Activated CD4-positive, CD25-positive, alpha-beta regulatory T cell treated with anti-CD3 and anti-CD28 coated beads, Interleukin-2, amount 50 U/mL, for 16 hours (primary cell): ENCODE results near the gene REX1BD.

Source experiments
- DNase-seq: peaks from one replicate; pipeline ENCODE4 v3.0.0-alpha.2; 2020; ENCODE audit warnings: low read depth, low spot score

The REX1BD gene

GRCh38 chr19:18613589-18614234 lies 25.1 kb downstream of the REX1BD start:
- no peak for DNase-seq

- DNase-seq: no peak
Observed at GRCh38 chr19:18616023-18616422, 27.4 kb downstream of the REX1BD start.

- DNase-seq: no peak
Observed at GRCh38 chr19:18617562-18617961, 29.0 kb downstream of the REX1BD start.

GRCh38 chr19:18618236-18618635 lies 29.6 kb downstream of the REX1BD start:
- no peak for DNase-seq

DNA sequence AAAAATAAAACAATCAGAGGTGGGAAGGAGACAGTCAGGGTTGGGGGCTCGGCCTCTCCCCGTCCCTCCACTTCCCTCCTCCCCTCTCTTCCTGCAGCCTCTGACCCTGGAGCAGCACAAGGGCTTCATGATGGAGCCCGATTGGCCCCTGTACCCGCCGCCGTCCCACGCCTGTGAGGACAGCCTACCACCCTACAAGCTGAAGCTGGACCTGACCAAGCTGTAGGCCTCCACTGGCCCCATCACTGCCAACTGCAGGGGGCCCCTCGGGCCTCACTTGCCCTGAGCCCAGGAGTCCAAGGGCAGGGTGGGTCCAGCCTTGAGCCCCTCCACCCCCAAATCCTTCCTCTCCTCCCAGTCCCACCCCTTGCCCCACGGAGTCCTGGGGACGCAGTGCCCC lies 31.7 kb downstream of the REX1BD start:
- no peak for DNase-seq

DNA sequence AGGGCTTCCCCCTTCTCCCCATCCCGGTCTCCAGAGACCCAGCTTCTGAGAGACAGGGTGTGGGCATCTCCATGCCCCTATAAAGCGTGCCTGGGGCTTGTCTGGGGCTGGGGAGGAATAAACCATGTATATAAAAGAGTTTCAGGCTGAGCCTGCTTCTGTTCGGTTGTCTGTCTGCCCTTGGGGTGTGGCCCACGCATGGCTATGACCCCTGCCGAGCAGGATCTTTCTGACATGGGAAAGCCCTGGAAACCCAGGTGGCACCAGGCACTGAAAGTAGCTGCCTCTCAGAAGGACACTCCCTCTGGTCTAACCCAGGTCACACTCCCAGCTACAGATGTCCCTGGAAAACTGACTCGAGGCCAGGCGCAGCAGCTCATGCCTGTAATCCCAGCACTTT lies 32.3 kb downstream of the REX1BD start:
- DNase-seq: no peak

DNA sequence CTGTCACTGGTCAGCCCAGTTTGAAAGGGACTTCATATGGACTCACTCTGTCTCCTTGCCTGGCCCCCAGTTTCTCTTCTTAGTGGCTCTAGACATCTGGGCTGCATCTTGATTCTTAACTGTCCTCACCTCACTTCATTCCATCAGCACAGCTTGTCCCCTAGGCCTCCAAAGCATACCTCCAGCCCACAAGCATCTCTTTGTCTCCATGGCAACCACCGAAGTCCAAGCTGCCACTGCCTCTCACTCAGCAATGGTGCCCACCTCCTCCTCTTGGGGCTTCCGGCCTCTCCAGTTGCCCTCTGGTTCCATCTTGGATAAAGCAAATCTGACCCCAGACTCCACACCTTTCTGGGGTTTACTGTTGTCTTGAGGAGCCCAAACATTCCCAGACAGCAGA lies 38.3 kb downstream of the REX1BD start:
- no peak for DNase-seq

- DNase-seq: no peak
Observed at GRCh38 chr19:18629166-18630088, 40.8 kb downstream of the REX1BD start.

DNA sequence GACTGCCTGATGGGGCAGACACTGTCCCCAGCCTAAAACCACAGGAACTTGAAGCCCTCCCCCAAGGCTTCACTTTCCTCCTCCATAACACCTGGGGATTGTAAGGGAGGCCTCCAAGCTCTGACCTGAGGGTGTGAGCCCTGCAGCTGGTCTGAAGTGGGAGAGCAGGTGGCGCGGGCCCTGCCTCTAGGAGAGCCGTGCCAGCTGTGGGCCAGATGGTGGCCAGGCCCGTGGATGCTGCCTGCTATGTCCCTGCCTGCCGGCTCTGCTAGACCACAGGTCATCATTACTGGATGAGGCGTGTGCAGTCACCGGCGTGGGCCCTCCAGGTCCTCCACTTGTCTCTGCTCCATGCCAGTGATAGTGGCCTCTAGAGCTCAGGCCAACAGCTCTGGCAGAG lies 44.7 kb downstream of the REX1BD start:
- no peak for DNase-seq

DNA sequence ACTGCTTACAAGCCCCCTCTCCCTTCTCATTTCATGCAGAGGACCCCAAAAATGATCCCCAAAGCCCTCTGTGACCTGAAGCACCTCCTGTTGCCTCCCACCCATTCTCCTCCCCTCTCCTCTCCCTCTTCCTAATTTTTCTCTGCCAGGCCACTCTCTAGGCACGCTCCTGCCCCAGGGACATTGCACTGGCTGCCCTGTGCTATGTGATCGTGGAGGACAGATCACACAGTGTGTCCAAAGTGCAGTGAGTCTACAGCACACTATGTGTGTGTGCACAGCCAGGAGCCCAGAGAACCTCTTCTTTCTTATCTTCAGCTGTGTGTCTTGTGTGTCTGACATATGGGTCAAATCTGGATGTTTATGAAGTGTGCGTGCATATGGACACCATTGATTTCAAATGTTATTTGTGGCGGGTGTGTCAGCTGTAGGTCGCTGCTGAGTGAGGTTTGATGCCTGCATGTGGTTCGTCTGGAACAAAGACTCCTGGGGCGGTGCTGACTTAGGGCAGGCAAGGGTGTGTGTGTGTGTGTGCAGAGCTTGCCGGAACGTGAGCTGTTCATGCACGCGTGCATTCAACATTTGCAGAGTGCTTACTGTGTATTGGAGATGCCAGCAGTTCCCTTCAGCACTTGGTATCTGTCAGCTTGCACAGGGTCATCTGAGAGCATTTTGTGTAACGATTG lies 46.2 kb downstream of the REX1BD start:
- DNase-seq: no peak

DNA sequence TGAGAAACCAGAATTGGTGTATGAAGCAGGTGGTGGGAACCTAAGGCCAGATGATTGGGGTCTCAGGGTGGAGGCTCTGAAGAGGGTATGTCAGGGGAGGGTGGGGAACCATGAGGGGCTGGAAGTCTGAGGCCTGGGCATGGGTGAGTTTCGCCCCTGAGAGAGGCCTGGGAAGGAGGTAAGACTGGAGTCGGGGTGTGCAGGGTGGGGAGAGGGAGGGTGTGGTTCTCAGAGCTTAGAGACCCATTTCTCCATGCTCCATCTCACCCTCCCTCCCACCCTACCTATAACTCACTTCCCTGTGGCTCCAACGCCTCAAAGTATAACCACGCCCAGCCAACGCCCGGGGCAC lies 47.2 kb downstream of the REX1BD start:
- DNase-seq: no peak

DNA sequence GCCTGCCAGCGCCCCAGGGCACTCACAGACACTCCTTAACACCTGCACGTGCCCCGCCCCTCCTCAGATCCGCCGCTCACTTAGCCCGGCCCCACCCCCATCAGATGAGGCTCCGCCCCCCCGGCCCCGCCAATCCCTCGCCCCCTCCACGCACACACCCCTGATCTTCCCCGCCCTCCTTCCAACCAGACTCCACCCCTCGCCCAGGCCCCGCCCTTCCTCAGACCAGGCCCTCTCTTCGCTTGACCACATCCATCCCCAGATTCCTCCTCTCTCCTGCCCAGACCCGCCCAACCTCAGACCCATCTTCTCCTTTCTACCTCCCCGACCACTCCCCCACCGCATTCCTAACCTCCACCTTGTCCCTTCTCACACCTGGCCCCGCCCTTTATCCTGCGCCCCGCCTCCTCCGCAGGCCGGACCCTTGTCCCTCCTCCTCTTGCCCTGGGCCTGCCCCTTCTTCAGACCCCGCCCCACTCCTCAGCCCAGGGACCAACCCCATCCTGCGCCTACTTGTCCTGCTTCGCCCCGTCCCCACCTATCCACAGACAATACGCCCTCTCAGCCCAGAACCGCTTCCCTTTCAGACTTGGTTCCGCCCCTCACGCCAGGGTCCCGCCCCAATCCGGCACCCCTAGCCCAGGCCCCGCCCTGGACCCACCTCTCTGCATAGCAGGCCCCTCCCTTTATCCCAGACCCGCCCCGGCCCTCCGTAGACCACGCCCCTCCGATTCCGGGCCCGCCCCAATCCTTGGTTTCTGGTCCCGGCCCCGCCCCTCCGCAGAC lies 47.8 kb downstream of the REX1BD start:
- peak; percentile 98 for DNase-seq

GRCh38 chr19:18636969-18637629 lies 48.5 kb downstream of the REX1BD start, which contains the start of gene KLHL26:
Gene KLHL26 (plus strand): TSS chr19:18637028. CDS start chr19:18637055, 27 bp downstream.
- no peak for DNase-seq

GRCh38 chr19:18637673-18638630 lies 49.4 kb downstream of the REX1BD start:
- no peak for DNase-seq

- no peak for DNase-seq
Observed at GRCh38 chr19:18639706-18640243, 51.2 kb downstream of the REX1BD start.
